ENCODE data around the gene ADGRE3. TPM values are rescaled to one million over a fixed set of nuclear protein-coding genes. Genes with fewer than 3 reads are reported as not detected.

Gene ADGRE3
- total RNA-seq, 4 donors from 2014 or later: 0.50 TPM; not detected in 3

GRCh38 chr19:14659874-14660489, 14.7 kb downstream of the ADGRE3 start:
- Histone ChIP-seq H3K9me3 (no peaks in the 10 kb centered on the region), H3K4me3 (no peak overlapping the region), H3K27ac (replicated peaks in 1 of 4) (no peak overlapping the region), H3K4me1 (no peaks in the 10 kb centered on the region), H3K36me3 (no peaks in the 10 kb centered on the region), H3K27me3 (peaks cover 0 to 12% (median 0%) of the 10 kb centered on the region in 4 donors)
- intact Hi-C loops (cut with DNase I): no loop called here
- DNase-seq (ENCODE audit: extremely low spot score): no peak
- WGBS: 59% methylated on average over 6 of the region's 6 CpGs
- TF ChIP-seq POLR2A (IDR thresholded peaks at IDR 0.05; ENCODE audit: low read depth) (no peak), POLR2AphosphoS5 (IDR thresholded peaks at IDR 0.05) (no peak), EP300 (IDR thresholded peaks at IDR 0.05) (no peak)
- TF ChIP-seq, protein P1, sequence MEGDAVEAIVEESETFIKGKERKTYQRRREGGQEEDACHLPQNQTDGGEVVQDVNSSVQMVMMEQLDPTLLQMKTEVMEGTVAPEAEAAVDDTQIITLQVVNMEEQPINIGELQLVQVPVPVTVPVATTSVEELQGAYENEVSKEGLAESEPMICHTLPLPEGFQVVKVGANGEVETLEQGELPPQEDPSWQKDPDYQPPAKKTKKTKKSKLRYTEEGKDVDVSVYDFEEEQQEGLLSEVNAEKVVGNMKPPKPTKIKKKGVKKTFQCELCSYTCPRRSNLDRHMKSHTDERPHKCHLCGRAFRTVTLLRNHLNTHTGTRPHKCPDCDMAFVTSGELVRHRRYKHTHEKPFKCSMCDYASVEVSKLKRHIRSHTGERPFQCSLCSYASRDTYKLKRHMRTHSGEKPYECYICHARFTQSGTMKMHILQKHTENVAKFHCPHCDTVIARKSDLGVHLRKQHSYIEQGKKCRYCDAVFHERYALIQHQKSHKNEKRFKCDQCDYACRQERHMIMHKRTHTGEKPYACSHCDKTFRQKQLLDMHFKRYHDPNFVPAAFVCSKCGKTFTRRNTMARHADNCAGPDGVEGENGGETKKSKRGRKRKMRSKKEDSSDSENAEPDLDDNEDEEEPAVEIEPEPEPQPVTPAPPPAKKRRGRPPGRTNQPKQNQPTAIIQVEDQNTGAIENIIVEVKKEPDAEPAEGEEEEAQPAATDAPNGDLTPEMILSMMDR (IDR thresholded peaks at IDR 0.05): no peak

- no peaks in the 10 kb centered on the region for H3K4me1 ChIP-seq
- intact Hi-C loops (cut with DNase I): no loop called here
- no peak for DNase-seq (ENCODE audit: extremely low spot score)
- no peaks in the 10 kb centered on the region for H3K9me3 ChIP-seq
- no peak overlapping the region for H3K27ac ChIP-seq (replicated peaks in 1 of 4)
- no peaks in the 10 kb centered on the region for H3K36me3 ChIP-seq
- no peak overlapping the region for H3K4me3 ChIP-seq
- no peak for TF ChIP-seq EP300 (IDR thresholded peaks at IDR 0.05)
- TF ChIP-seq POLR2AphosphoS5 (IDR thresholded peaks at IDR 0.05): no peak
- no peak for TF ChIP-seq POLR2A (IDR thresholded peaks at IDR 0.05; ENCODE audit: low read depth)
- TF ChIP-seq, protein P1 (IDR thresholded peaks at IDR 0.05): no peak
- WGBS: 74% methylated on average over 11 of the region's 11 CpGs
- peaks cover 0 to 15% (median 0%) of the 10 kb centered on the region in 4 donors for H3K27me3 ChIP-seq
These were observed 18.9 kb downstream of the ADGRE3 start for GRCh38 chr19:14655726-14656125.

- no peaks in the 10 kb centered on the region for H3K4me1 ChIP-seq
- H3K9me3 ChIP-seq: no peaks in the 10 kb centered on the region
- WGBS: 78% methylated on average over 7 of the region's 7 CpGs
- peaks cover 0 to 18% (median 0%) of the 10 kb centered on the region in 4 donors for H3K27me3 ChIP-seq
- DNase-seq (ENCODE audit: extremely low spot score): no peak
- H3K36me3 ChIP-seq: no peaks in the 10 kb centered on the region
- TF ChIP-seq EP300 (IDR thresholded peaks at IDR 0.05): no peak
- TF ChIP-seq POLR2A (IDR thresholded peaks at IDR 0.05; ENCODE audit: low read depth): no peak
- TF ChIP-seq, protein P1 (IDR thresholded peaks at IDR 0.05): no peak
- TF ChIP-seq POLR2AphosphoS5 (IDR thresholded peaks at IDR 0.05): no peak
- no peak overlapping the region for H3K4me3 ChIP-seq
- intact Hi-C loops (cut with DNase I): no loop called here
- H3K27ac ChIP-seq (replicated peaks in 1 of 4): no peak overlapping the region
These were observed 19.7 kb downstream of the ADGRE3 start for GRCh38 chr19:14654786-14655560.

DNA sequence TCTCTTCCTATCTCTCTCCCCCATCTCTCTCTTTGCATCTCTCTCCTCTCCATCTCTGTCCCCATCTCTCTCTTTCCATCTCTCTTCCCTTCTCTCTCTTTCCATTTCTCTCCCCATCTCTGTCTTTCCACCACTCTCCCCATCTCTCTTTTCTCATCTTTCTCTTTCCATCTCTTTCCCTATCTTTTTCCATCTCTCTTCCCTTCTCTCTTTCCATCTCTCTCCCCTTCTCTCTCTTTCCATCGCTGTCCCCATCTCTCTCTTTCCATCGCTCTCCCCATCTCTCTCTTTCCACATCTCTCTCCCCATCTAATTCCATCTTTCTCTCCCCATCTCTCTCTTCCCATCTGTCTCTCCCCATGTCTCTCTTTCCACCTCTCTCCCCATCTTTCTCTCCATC, 24.5 kb downstream of the ADGRE3 start:
- H3K36me3 ChIP-seq: no peaks in the 10 kb centered on the region
- H3K27ac ChIP-seq (replicated peaks in 1 of 4): no peak overlapping the region
- WGBS: 70% methylated on average over 2 of the region's 2 CpGs
- TF ChIP-seq EP300 (IDR thresholded peaks at IDR 0.05): no peak
- TF ChIP-seq, protein P1 (IDR thresholded peaks at IDR 0.05): no peak
- TF ChIP-seq POLR2A (IDR thresholded peaks at IDR 0.05; ENCODE audit: low read depth): no peak
- TF ChIP-seq POLR2AphosphoS5 (IDR thresholded peaks at IDR 0.05): no peak
- no peaks in the 10 kb centered on the region for H3K9me3 ChIP-seq
- H3K27me3 ChIP-seq: peaks cover 0 to 30% (median 0%) of the 10 kb centered on the region in 4 donors
- H3K4me3 ChIP-seq: no peak overlapping the region
- intact Hi-C loops (cut with DNase I): no loop called here
- no peak for DNase-seq (ENCODE audit: extremely low spot score)
- no peaks in the 10 kb centered on the region for H3K4me1 ChIP-seq
